Inflammatory macrophage (primary cell): ENCODE results near the gene SPTA1.

Experiments used
- DNase-seq, 2 donors: peaks; one replicate each; pipeline ENCODE4 v3.0.0-alpha.2; 2020 to 2022

SPTA1 gene

GRCh38 chr1:158681606-158682005 lies 4.9 kb downstream of the SPTA1 start:
- DNase-seq, result peak; percentile 15 to 64

- DNase-seq, result no peak
These were observed 7.2 kb downstream of the SPTA1 start for GRCh38 chr1:158679289-158679688.

GRCh38 chr1:158675563-158676323 lies 10.8 kb downstream of the SPTA1 start:
- DNase-seq, result no peak

- no peak for DNase-seq
These were observed 12.2 kb downstream of the SPTA1 start for GRCh38 chr1:158674302-158674701.

GRCh38 chr1:158666037-158666436 lies 20.5 kb downstream of the SPTA1 start:
- no peak for DNase-seq

- peak; percentile 26 to 44 for DNase-seq
These were observed 31.9 kb downstream of the SPTA1 start for GRCh38 chr1:158654571-158654970.

- DNase-seq, result peak in 1 of 2 donors; percentile 15
These were observed 32.4 kb downstream of the SPTA1 start for GRCh38 chr1:158654086-158654485.

GRCh38 chr1:158652721-158653334 lies 33.7 kb downstream of the SPTA1 start:
- DNase-seq, result no peak

GRCh38 chr1:158649052-158649451 lies 37.5 kb downstream of the SPTA1 start:
- no peak for DNase-seq

GRCh38 chr1:158646465-158646864 lies 40.0 kb downstream of the SPTA1 start:
- DNase-seq, result peak; percentile 60 to 65

GRCh38 chr1:158644449-158644848 lies 42.1 kb downstream of the SPTA1 start:
- DNase-seq, result peak; percentile 72 to 90

- no peak for DNase-seq
These were observed 47.6 kb downstream of the SPTA1 start for GRCh38 chr1:158638904-158639303.

GRCh38 chr1:158638146-158638545 lies 48.4 kb downstream of the SPTA1 start:
- DNase-seq, result no peak

GRCh38 chr1:158613764-158614163 lies 72.8 kb downstream of the SPTA1 start:
- DNase-seq, result no peak

- no peak for DNase-seq
These were observed 74.6 kb downstream of the SPTA1 start for GRCh38 chr1:158611916-158612315.

GRCh38 chr1:158607296-158607695 lies 79.2 kb downstream of the SPTA1 start:
- DNase-seq, result no peak

GRCh38 chr1:158604968-158605367 lies 81.5 kb downstream of the SPTA1 start, which contains the start of gene OR10Z1:
Gene OR10Z1, plus strand, starts transcription at chr1:158605268. Its CDS starts 1,171 bp downstream, at chr1:158606439.
- no peak for DNase-seq

- DNase-seq, result no peak
These were observed 85.8 kb downstream of the SPTA1 start for GRCh38 chr1:158600735-158601134.

GRCh38 chr1:158586942-158587341 lies 99.6 kb downstream of the SPTA1 start:
- no peak for DNase-seq

GRCh38 chr1:158583962-158584361 lies 102.6 kb downstream of the SPTA1 start:
- no peak for DNase-seq

GRCh38 chr1:158579733-158580132 lies 106.8 kb downstream of the SPTA1 start, which contains the start of gene OR10X1:
Gene OR10X1, minus strand, starts transcription at chr1:158579899. Its CDS starts 0 bp downstream, at chr1:158579899.
- DNase-seq, result no peak

- DNase-seq, result no peak
These were observed 109.0 kb downstream of the SPTA1 start for GRCh38 chr1:158577561-158577960.

- DNase-seq, result no peak
These were observed 114.3 kb downstream of the SPTA1 start for GRCh38 chr1:158572226-158572625.

- DNase-seq, result no peak
These were observed 116.0 kb downstream of the SPTA1 start, which contains the start of gene OR6P1 for GRCh38 chr1:158570480-158570879. Gene OR6P1, minus strand, starts transcription at chr1:158570580. Its CDS starts 6,976 bp downstream, at chr1:158563604.
